ENCODE measurements around the gene MAST4. TPM values are rescaled to one million over a fixed set of nuclear protein-coding genes. Genes with fewer than 3 reads are reported as not detected.

MAST4 gene
- total and polyA plus RNA-seq, 2 of the 8 experiments (the other 6 are each of a cell fraction or from before 2014, with no cell fraction given), result 1.5 to 2.6 TPM

DNA sequence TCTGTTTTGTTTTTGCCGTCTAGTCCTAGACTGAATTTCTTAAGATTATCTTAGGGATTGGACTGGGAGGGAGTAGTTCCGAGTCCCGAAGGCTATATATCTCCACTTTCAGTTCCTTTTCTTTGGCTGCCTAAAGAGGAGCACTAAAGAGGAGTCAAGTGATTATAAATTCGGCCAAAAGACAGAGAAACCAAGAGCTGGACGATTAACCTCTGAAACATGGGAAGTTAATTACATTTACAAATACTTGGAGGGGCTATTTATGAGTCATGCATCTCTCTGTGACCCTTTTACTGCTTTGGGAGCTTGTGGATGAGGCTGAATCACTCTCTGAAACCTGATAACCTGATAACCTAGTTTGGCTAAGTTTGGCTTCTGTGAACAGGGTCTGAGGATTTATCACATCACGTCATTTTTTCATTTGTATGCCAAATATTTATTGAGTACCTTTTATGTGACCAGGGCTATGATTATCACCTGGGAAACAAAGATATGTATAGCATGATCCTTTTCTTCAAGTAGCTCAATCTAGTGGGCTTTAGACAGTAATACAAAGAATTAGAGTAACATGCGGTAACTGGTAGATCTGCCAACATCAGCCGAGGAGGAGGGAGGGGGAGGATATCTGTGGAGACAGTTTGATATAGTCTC lies 419.5 kb downstream of the MAST4 start:
- Histone ChIP-seq H3K4me2 (ENCODE audit: insufficient read depth in 1 of 2, low read depth in 2 of 2, low read length in 2 of 2) (no peak overlapping the region), H2BK120ac (replicated peaks; ENCODE audit: low read depth, low read length) (no peak overlapping the region), H4K20me1 (replicated peaks in 1 of 2; ENCODE audit: control insufficient read depth in 1 of 2, insufficient read depth in 2 of 2, low read length in 2 of 2) (no peaks in the 10 kb centered on the region), H4K5ac (ENCODE audit: insufficient read length, low read depth, low read length) (no peak overlapping the region), H3K79me1 (ENCODE audit: low read depth, low read length) (peaks cover 6% of the 10 kb centered on the region; the same call in 1 of the 2 replicates), H2AK5ac (ENCODE audit: low read depth, low read length) (no peak overlapping the region), H2AFZ (ENCODE audit: low read length) (no peak overlapping the region), H4K91ac (replicated peaks; ENCODE audit: insufficient read length, low read length) (no peak overlapping the region), H3K27ac (ENCODE audit: low read depth, low read length) (no peak overlapping the region), H4K8ac (ENCODE audit: extremely low read depth, insufficient read depth, low read length) (no peak overlapping the region), H2BK5ac (ENCODE audit: low read depth, low read length) (no peak overlapping the region), H3K27me3 (replicated peaks in 1 of 4; ENCODE audit: control insufficient read depth in 3 of 4, extremely low read depth in 1 of 4, insufficient read depth in 3 of 4, low read length in 3 of 4) (no peaks in the 10 kb centered on the region), H3K23ac (ENCODE audit: insufficient read length) (no peak overlapping the region), H3K56ac (replicated peaks; ENCODE audit: insufficient read length, low read depth, low read length) (no peak overlapping the region), H3K79me2 (ENCODE audit: control insufficient read depth in 1 of 2, insufficient read depth in 2 of 2, low read length in 2 of 2) (no peaks in the 10 kb centered on the region), H3K18ac (ENCODE audit: extremely low read depth, low read length) (no peak overlapping the region), H2BK12ac (ENCODE audit: low read depth, low read length) (no peak overlapping the region), H3K4me1 (replicated peaks in 1 of 4; ENCODE audit: control insufficient read depth in 3 of 4, insufficient read depth in 4 of 4, low read length in 3 of 4) (peaks cover under 1 to 9% (median 2%) of the 10 kb centered on the region in 4 experiments; a peak in 5 of 7 replicates), H2BK20ac (ENCODE audit: low read length) (no peak overlapping the region), H3K9ac (replicated peaks in 1 of 4; ENCODE audit: extremely low read depth in 1 of 4, low read depth in 3 of 4, low read length in 3 of 4) (no peak overlapping the region), H2BK15ac (ENCODE audit: low read length) (no peak overlapping the region), H3K9me3 (ENCODE audit: insufficient read depth in 2 of 2, low read depth in 1 of 2, low read length in 1 of 2) (no peaks in the 10 kb centered on the region), H3K14ac (ENCODE audit: insufficient read length) (no peak overlapping the region), H3K36me3 (ENCODE audit: control insufficient read depth in 2 of 4, insufficient read depth in 4 of 4, low read length in 3 of 4) (no peaks in the 10 kb centered on the region), H3K23me2 (ENCODE audit: low read depth, low read length) (no peaks in the 10 kb centered on the region), H3K4me3 (ENCODE audit: extremely low read depth in 1 of 4, insufficient read depth in 2 of 4, low read depth in 3 of 4, low read length in 4 of 4) (no peak overlapping the region), H3K4ac (replicated peaks; ENCODE audit: insufficient read length, low read depth, low read length) (no peak overlapping the region)
- ChIA-PET CTCF (ENCODE audit: partially characterized antibody) (interaction anchor here (0.7 to 1.6 kb wide), 3 partner anchors 10 to 13 kb away, joined by 3 to 4 read pairs (median 3); no protein-coding TSS in a partner anchor), POLR2A (ENCODE audit: partially characterized antibody) (interaction anchor here (0.9 kb wide), 1 partner anchor 11 kb away, joined by 3 read pairs; no protein-coding TSS in a partner anchor)
- DNase-seq (ENCODE audit: low read depth in 1 of 2, low spot score in 2 of 2) (no peak), FAIRE-seq (no peak)
- 83% methylated on average over 8 of the region's 8 CpGs; no CpG with 5 or more reads in 1 of the 2 experiments for WGBS, 2 experiments (ENCODE audit: extremely low coverage in 1 of 2, insufficient coverage in 1 of 2, insufficient read length in 1 of 2, insufficient replicate concordance in 2 of 2, low coverage in 1 of 2, low lambda C conversion rate in 2 of 2, missing lambda C conversion rate in 1 of 2)
- TF ChIP-seq EZH2 (IDR thresholded peaks at IDR 0.05; ENCODE audit: low read depth, low read length, severe bottlenecking) (no peak), SIRT6 (IDR thresholded peaks at IDR 0.05; ENCODE audit: low read length) (no peak), RFX5 (IDR thresholded peaks at IDR 0.05; ENCODE audit: borderline replicate concordance, low read depth, low read length) (no peak), MAFK (IDR thresholded peaks at IDR 0.05; ENCODE audit: low read depth, low read length) (no peak)

Measured in H1 (cell line).